GM18511 (cell line): Measurements from ENCODE around the gene ARHGEF11.

Experiments used
- ATAC-seq: cut with Tn5 transposase; IDR thresholded peaks from one replicate; pipeline ENCODE4 v1.9.1; 2021; ENCODE audit warnings: mild to moderate bottlenecking, moderate library complexity; ENCODE audit not compliant: unreplicated experiment

Gene ARHGEF11

GRCh38 chr1:156898161-156898566, 147.4 kb downstream of the ARHGEF11 start:
- no peak for ATAC-seq

DNA sequence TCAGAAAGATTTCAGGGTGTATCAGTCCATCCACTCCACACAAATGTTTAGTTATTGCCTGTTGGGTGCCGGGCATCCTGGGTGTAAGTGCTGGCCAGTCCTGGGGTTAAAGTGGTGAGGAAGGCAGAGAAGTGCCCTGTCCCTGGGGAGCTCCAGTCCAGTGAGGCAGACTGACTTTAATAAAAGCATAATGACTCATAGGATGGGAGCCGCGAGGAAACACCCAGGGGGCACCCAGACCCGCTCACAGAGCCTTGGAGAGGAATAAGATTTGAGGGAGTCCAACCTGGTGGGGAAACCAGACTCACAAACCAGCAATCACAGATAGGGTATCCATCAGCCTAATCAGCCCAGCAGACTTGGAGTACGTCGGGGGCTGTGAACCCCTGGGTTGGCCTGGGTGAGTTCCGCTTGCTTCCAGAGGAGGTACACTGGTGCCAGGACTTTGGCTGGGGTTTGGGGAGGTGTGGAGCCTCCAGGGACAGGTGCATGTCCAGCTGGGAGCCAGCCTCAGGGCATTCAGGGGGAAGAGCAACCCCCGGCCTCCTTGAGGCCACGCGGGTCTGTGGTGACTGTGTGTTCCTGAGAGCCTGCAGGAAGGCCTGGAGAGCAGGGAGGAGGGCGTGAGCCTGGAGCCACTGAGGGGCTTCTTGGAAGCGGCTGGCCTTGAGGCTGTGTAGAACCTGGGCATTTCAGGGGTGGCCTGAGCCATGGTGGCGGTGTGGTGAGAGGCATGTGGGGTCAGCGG, 148.3 kb downstream of the ARHGEF11 start:
- ATAC-seq, result no peak

DNA sequence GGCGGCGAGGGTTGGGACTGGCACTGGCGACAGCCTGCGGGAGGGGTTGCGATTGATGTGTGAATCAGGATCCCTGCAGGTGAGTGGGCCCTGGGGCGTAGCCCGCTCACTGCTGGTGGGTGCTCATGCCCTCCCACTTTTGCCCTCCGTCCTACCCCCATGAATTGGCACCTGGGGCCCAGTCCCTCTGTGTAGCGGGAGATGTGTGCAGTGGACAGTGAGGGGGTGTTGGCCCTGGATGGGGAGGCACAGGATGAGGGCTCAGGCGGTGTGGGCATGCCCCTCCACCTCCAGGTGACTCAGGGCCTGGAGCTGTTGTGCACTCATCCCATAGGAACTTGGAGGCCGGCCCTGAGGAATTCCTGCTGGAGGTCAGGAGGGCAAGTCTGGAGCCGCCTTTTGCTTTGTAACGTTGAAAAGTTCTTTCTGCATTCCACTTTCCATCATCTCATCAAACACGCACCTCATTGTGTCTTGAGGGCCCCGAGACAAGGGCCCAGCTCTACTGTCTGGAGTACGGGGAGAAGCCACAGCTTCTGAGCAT, 149.0 kb downstream of the ARHGEF11 start:
- ATAC-seq, result no peak

GRCh38 chr1:156895927-156896326, 149.6 kb downstream of the ARHGEF11 start:
- ATAC-seq, result no peak

GRCh38 chr1:156895455-156895812, 150.1 kb downstream of the ARHGEF11 start:
- no peak for ATAC-seq

DNA sequence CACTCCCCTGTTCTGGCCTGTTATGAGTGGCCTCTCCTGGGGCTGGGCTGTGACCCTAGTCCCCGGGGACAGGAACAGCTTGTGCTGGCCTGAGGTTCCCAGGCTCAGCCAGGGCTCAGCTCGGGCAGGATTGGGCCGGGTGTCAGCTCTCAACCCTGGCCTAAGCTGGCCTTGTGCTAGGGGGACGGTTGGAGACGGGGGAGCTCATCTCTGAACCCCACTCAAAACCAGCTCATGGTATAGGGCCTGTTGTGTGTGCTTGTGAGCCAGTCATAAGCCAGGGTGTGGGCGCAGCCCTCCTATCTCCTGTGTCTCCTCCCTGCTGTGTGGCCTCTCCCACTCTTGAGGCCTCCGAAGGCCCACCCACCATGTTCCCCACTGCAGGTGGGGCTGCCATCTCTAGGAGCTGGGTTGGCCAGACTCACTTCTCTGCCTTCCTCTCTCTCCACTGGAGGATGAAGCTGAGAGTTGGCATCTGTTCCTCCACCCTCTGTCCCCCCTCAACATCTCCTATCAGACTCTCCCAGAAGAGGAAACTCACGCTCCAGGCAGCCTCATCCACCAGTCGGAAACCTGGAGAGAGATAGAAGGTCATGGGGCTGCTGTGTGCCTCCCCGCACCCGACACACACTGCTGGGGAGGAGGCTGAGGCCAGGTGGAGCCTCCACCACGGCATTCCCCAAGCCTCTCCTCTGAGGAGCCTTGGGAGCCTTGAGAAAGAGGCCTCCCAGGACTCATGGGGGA, 150.7 kb downstream of the ARHGEF11 start:
- no peak for ATAC-seq

GRCh38 chr1:156894001-156894400, 151.5 kb downstream of the ARHGEF11 start:
- ATAC-seq, result no peak

DNA sequence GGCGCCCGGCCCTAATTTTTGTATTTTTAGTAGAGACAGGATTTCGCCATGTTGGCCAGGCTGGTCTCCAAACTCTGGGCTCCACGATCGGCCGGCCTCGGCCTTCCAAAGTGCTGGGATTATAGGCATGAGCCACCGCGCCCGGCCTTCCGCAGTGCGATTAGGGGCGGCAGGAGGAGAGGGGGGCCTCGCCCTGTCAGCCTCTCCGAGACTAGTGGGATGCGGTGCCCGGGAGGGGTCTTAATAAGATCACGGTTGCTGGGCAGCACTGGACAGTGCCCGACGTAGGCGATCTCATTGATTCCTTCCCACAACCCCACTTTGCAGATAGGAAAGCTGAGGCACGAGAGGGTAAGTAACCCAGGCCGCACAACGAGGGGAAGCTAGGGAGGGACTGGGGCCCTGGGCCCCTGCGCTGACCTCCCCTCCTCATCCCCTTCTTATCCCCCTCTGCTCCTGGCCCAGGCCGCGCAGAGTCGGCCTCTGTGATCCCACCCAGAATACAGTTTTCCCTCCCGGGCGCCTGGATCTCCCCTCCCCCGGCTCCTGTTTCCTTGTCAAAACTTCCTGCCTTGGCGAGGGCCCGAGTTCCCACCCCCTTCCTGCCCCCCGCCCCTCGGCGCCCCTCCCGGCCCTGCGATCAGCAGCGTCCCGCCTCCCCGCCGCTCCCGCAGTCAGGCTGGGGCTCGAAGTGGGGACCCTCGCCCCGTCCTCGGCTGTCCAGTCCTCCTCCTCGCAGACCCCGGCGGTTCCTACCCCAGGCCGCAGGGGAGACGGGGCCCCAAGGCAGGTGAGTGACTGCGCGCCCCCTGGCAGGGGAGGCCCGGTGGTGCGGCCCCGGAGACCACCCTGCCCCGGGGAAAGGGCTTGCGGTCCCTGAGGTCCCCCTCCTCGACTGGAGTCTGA, 152.2 kb downstream of the ARHGEF11 start, which contains the start of gene PEAR1:
Gene PEAR1, plus strand, starts transcription at position 671 of the 906 bp plus-strand sequence. CDS start 10,209 bp downstream, outside the sequence.
- ATAC-seq, result no peak

- ATAC-seq, result peak; percentile 70
Observed at GRCh38 chr1:156892190-156893047, 153.1 kb downstream of the ARHGEF11 start.

GRCh38 chr1:156889802-156890580, 155.6 kb downstream of the ARHGEF11 start:
- ATAC-seq, result no peak

- ATAC-seq, result no peak
Observed at GRCh38 chr1:156887734-156888133, 157.8 kb downstream of the ARHGEF11 start.

DNA sequence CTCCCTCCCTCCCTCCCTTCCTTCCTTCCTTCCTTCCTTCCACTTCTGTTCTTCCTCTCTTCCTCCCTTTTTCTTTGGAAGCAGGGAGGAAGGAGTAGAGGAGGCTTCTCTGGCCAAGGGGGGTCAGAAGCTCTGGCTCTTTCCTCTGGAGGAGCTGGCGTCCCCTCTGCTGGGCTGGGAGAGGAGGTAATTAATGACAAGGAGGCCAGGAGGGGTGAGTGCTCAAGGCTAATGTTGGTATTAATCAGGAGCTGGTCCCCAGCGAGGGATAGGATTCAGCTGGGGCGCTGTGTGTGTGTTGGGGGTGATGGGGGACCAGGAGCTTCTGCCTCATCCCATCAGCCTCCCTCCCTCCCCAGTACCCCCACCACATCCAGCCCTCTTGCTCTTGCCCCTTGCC, 158.2 kb downstream of the ARHGEF11 start:
- ATAC-seq, result no peak

DNA sequence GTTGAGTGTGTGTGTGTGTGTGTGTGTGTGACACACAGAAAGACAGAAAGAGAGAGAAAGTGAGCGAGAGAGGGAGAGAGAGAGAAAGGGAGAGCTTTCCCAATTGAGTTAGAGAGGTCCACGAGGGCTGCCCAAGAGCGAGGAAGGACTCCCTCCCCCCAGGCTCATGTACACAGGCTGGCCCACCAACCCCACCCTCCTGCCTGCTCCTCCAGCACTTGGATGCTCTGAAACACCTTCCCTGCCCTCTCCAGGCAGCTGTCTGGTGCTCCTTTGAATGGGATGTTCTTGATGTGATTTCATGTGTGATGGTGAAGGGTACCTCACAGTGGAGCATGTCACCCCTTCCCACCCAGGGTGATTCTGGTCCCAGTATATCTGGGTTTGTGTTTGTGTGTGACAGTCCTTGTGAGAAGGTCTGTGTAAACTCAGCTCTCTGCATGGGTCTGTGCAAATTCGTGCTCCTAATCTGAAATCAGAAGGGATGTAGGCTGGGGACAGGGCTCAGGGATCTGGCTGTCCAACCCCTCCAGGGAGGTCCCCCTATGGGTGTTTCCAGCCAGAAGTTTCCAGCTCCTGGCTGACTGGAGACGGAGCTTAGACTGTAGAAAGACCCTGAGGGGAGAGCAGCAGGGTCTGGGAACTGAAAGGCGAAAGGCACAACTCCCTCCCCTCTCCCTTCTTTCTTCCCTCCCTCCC, 158.8 kb downstream of the ARHGEF11 start:
- ATAC-seq, result no peak

DNA sequence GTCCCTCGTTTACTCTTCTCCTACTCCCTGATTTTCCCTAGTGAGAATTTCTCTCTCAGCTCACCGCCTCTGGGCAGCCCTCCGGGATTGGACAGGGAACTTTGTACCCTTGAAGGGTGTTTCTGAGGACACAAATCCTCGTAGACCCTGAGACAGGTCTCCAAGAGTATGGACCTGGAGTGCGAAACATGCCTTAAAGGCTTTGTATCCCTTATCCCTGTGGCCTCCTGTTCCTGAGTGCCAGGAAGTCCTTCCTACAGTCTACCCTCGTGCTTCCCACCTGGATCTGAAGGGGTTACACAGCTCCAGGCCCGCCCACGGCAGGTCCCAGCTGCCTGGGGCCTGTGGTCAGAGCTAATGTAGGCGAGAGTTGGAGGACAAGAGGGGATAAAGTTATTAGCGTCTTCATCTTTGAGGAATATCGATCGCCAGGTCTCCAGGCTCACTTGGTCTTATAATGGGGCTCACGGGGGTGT, 159.6 kb downstream of the ARHGEF11 start:
- ATAC-seq, result no peak

- ATAC-seq, result no peak
Observed at GRCh38 chr1:156885314-156885713, 160.2 kb downstream of the ARHGEF11 start.
